Small intestine (tissue), 16 donors: ENCODE data around the gene PRKAG2. TPM values are rescaled to one million over a fixed set of nuclear protein-coding genes. Genes with fewer than 3 reads are reported as not detected.

Experiments used
- DNase-seq, 2 donors: peaks; one replicate each; pipeline versions ENCODE4 v3.0.0 to v3.0.0-alpha.2; 2013
- FAIRE-seq: peaks from 2 replicates; lab custom pipeline; 2012; peaks lifted over from hg19 to GRCh38; lab: Jason Lieb, UNC
- H3K27ac ChIP-seq, 3 donors: one replicate each; pipeline ENCODE4 v1.5.1; 2013; ENCODE audit warnings: low read length in 2 of 3, mild to moderate bottlenecking in 2 of 3, control low read depth in 1 of 3, inconsistent platforms in 1 of 3, low read depth in 1 of 3, moderate library complexity in 1 of 3
- H3K27me3 ChIP-seq, 3 donors: one replicate each; pipeline ENCODE4 v1.6.1; 2013; ENCODE audit warnings: low read length in 3 of 3, inconsistent platforms in 1 of 3; ENCODE audit not compliant: control insufficient read depth in 3 of 3, insufficient read depth in 3 of 3
- H3K36me3 ChIP-seq, 3 donors: one replicate each; pipeline ENCODE4 v1.6.1; 2013; ENCODE audit warnings: low read length in 3 of 3, inconsistent platforms in 1 of 3, low read depth in 1 of 3, mild to moderate bottlenecking in 1 of 3, moderate library complexity in 1 of 3; ENCODE audit not compliant: control insufficient read depth in 3 of 3, insufficient read depth in 2 of 3
- H3K4me1 ChIP-seq, 3 donors: one replicate each; pipeline ENCODE4 v1.6.1; 2013; ENCODE audit warnings: low read length in 2 of 3, inconsistent platforms in 1 of 3, low read depth in 1 of 3, mild to moderate bottlenecking in 1 of 3, moderate library complexity in 1 of 3; ENCODE audit not compliant: control insufficient read depth in 3 of 3, insufficient read depth in 2 of 3
- H3K4me3 ChIP-seq, 3 donors: one replicate each; pipeline ENCODE4 v1.5.1; 2013; ENCODE audit warnings: low read length in 3 of 3, control low read depth in 1 of 3, inconsistent platforms in 1 of 3, low read depth in 1 of 3, mild to moderate bottlenecking in 1 of 3, moderate library complexity in 1 of 3
- H3K9me3 ChIP-seq, 2 donors: one replicate each; pipeline ENCODE4 v1.6.1; 2013; ENCODE audit warnings: low read depth in 1 of 2, low read length in 1 of 2; ENCODE audit not compliant: control insufficient read depth in 2 of 2, insufficient read depth in 1 of 2
- WGBS, 3 donors: extraction: QIAGEN DNeasy Blood & Tissue Kit; methylation state at CpG; one replicate each; pipeline ENCODE4 v1.1.7; 2013; 5-methylcytosine and 5-hydroxymethylcytosine counted together
- long read RNA-seq, 10 donors: transcript quantifications; one replicate each; lab custom pipeline, GENCODE V29; 2026
- polyA plus RNA-seq, 4 donors: library from polyadenylated mRNA; stranded (reverse) in 3 of 4; unstranded in 1 of 4; fragments of 200-250 nt in 3 of 4; fragments of 120-200 nt in 1 of 4; gene quantifications; one replicate each; pipeline versions ENCODE4 v1.2.1 to v1.2.3, GENCODE V29; 2013
- donor health status: healthy with polysubstance abuse.
- donor health status: control.
- donor health status: control.
- donor health status: Bipolar disorder and iron deficiency.
- donor health status: healthy.

The PRKAG2 gene
- 10 to 100 TPM; 26.3 to 57.9 (median 49.4) TPM for polyA plus RNA-seq
- long read RNA-seq, donor 1, transcript PRKAG2-203 (12 exons, 2,318 nt): major isoform, 6 of 22 reads
- long read RNA-seq, donor 1, transcript PRKAG2-201 (16 exons, 3,305 nt): major isoform, 6 of 22 reads
- long read RNA-seq, donor 1, partial matches to known transcripts: 6 of 22 reads
- long read RNA-seq, donor 1, other reads (novel, unspliced or antisense): 0 of 22 reads
- long read RNA-seq, donor 2, partial matches to known transcripts: 0 of 3 reads
- long read RNA-seq, donor 2, other reads (novel, unspliced or antisense): 0 of 3 reads
- long read RNA-seq, donor 3, partial matches to known transcripts: 0 of 7 reads
- long read RNA-seq, donor 3, other reads (novel, unspliced or antisense): 0 of 7 reads
- long read RNA-seq, donor 4: 0 reads
- long read RNA-seq, donor 5: 0 reads
- long read RNA-seq, donor 6, partial matches to known transcripts: 0 of 6 reads
- long read RNA-seq, donor 6, other reads (novel, unspliced or antisense): 0 of 6 reads
- long read RNA-seq, donor 7, transcript PRKAG2-203 (12 exons, 2,318 nt): major isoform, 16 of 32 reads
- long read RNA-seq, donor 7, partial matches to known transcripts: 0 of 32 reads
- long read RNA-seq, donor 7, other reads (novel, unspliced or antisense): 10 of 32 reads
- long read RNA-seq, donor 8: 0 reads
- long read RNA-seq, donor 9, partial matches to known transcripts: 0 of 3 reads
- long read RNA-seq, donor 9, other reads (novel, unspliced or antisense): 0 of 3 reads
- long read RNA-seq, donor 10, partial matches to known transcripts: 0 of 2 reads
- long read RNA-seq, donor 10, other reads (novel, unspliced or antisense): 0 of 2 reads

- H3K27ac ChIP-seq: peak within 1 kb of the TSS; percentile 84 to 97 (median 92)
- no peaks in the 10 kb centered on the region for H3K9me3 ChIP-seq
- H3K27me3 ChIP-seq: no peaks in the 10 kb centered on the region
- peaks cover 0 to 20% (median 0%) of the 10 kb centered on the region in 3 donors for H3K36me3 ChIP-seq
- 0 to 1% (median 0%) methylated on average over 56 to 95 of the region's 95 CpGs for WGBS, 3 donors
- H3K4me3 ChIP-seq: peak within 1 kb of the TSS; percentile 65 to 95 (median 91)
- no peak for FAIRE-seq
- DNase-seq: peak; percentile 69 to 87
- H3K4me1 ChIP-seq: peaks cover 0 to 18% (median 0%) of the 10 kb centered on the region in 3 donors
These were observed at the start of gene PRKAG2 for GRCh38 chr7:151876899-151877777. Gene PRKAG2, minus strand, starts transcription at chr7:151877115. Its CDS starts 495 bp downstream, at chr7:151876620.

GRCh38 chr7:151926336-151926712, 49.4 kb upstream of the PRKAG2 start:
- no peaks in the 10 kb centered on the region for H3K9me3 ChIP-seq
- no peaks in the 10 kb centered on the region for H3K36me3 ChIP-seq
- WGBS, 3 donors: 65 to 80% (median 75%) methylated on average over 5 of the region's 5 CpGs
- DNase-seq (no peak), FAIRE-seq (no peak)
- H3K27me3 ChIP-seq: peaks cover 0 to 2% (median 0%) of the 10 kb centered on the region in 3 donors
- peaks cover 2 to 28% (median 6%) of the 10 kb centered on the region in 3 donors for H3K4me1 ChIP-seq
- H3K27ac ChIP-seq: peak overlapping the region in 1 of 3 donors; percentile 71
- H3K4me3 ChIP-seq: no peak overlapping the region

DNA sequence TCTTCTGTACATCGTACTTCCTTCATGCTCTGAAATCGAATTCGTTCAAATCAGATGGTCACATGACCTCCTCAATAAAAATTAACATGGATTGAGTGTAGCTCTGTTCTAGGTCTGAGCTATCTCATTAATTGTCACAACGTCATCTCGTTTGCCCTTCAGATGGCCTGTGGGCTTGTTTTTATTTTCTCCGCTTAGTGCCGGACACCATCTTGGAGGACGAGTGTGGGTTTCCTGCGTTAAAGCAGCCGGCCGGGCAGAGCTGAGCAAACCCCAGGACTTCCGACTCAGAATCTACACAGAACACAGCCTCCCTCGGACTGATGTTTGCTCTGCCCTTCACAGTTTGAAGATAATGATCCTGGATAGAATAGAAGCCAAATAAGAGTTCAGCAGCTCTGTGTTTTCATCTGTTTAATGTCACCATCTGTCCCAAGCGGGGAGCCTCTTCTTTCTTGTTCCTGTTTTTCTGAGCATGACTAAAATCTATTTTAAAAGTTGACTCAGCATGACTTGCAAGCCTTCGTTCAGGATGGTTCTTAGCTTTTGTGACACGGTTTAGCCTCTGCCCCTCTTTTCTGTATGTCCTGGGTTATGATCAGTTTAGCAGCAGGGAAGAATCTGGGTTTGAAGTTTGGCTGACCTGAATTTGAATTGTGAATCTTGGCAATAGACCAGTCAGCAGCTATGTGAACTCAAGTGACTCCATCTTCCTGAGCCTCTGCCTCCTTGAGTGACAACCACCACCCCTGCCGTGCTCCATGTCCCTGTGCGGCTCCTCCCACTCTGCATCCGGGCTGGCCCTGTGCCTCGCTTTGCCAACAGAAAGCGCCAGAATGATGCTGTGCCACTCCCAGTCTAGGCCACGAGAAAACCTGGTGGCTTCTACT, 48.8 kb upstream of the PRKAG2 start:
- Histone ChIP-seq H3K36me3 (no peaks in the 10 kb centered on the region), H3K4me1 (peaks cover 2 to 28% (median 6%) of the 10 kb centered on the region in 3 donors), H3K27me3 (peaks cover 0 to 2% (median 0%) of the 10 kb centered on the region in 3 donors), H3K4me3 (no peak overlapping the region), H3K27ac (peak overlapping the region in 1 of 3 donors; percentile 71), H3K9me3 (no peaks in the 10 kb centered on the region)
- WGBS, 3 donors: 45 to 51% (median 45%) methylated on average over 22 of the region's 22 CpGs
- DNase-seq (peak in 1 of 2 donors; percentile 72), FAIRE-seq (no peak)

DNA sequence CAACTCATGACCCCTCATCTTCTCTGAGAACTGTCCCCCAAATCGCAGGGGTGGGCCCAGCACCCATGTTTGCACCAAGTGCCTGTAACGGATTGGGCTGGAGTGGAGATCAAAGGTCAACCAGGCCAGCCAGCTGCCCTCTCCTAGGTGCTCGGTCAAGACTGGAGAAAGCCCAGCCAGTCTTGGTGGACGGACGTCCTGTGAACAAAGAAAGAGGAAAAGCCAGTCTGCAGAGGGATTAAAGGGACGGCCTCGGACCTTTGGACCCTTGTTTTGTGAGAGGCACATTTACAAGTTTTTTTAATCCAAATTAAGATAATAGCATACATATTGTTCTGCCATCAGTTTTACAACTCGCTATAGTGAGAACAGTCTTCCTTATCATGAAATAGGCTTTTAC, 47.6 kb upstream of the PRKAG2 start:
- peak overlapping the region in 1 of 3 donors; percentile 65 for H3K27ac ChIP-seq
- 20 to 55% (median 25%) methylated on average over 8 of the region's 8 CpGs for WGBS, 3 donors
- H3K27me3 ChIP-seq: no peaks in the 10 kb centered on the region
- FAIRE-seq (no peak), DNase-seq (peak; percentile 63 to 81)
- no peak overlapping the region for H3K4me3 ChIP-seq
- H3K9me3 ChIP-seq: no peaks in the 10 kb centered on the region
- H3K4me1 ChIP-seq: peaks cover 2 to 35% (median 6%) of the 10 kb centered on the region in 3 donors
- H3K36me3 ChIP-seq: no peaks in the 10 kb centered on the region

DNA sequence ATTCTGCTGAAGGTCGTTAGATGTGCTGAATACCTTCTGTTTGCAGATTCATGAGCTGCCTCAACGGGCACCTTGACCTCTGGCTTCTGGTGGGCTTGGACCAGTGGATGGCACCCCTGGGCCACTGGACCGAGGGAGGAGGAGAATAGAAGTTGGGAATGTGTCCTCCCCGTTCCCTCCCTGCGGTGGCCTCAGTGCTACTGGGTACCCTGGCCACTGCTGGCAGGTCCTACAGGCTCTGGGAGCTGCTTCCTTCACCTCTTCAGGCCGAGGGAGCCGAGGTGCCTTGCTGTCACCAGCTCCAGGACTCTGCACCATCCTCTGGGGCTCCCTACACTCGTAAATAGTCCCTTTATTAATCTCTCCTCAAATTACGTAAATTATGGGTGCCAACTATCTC, 47.1 kb upstream of the PRKAG2 start:
- WGBS, 3 donors: 41 to 74% (median 56%) methylated on average over 9 of the region's 9 CpGs
- Histone ChIP-seq H3K36me3 (no peaks in the 10 kb centered on the region), H3K27ac (peak overlapping the region in 1 of 3 donors; percentile 65), H3K4me3 (no peak overlapping the region), H3K4me1 (peaks cover 2 to 40% (median 6%) of the 10 kb centered on the region in 3 donors), H3K9me3 (no peaks in the 10 kb centered on the region), H3K27me3 (no peaks in the 10 kb centered on the region)
- DNase-seq (no peak), FAIRE-seq (no peak)

DNA sequence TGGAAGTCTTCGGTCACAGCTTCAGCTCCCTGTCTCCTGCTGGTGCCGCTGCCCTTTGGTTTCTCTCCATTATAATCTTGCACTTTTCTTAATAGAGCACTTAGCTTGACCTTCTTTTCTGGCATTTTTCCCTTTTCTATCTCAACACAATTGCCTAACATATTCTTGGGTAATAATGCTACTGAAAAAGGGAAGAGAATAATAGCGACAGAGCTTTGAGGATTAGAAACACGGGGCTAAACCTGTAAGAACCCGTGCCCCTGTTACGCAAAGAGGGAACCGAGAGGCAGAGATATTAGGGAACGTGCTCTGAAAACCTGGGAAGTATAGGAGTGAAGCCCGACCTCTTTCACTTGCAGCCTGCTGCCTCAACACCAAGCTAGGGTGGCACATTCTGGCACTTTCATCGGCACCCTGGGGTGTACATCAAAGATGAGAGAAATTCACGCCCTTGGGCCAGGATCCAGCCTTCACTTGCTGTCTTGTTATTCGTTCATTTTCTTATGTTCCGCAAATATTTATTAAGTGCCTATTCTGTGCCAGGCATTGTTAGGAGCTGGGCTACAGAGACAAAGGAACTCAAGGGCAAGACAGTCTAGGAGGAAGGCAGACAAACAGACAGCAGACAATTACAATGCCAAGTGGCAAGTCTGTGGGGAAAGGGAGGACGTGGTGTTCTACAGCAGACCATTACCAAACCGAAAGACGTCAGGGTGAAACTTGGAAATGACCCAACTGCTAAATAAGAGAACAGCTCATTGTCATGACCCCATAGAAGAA, 46.4 kb upstream of the PRKAG2 start:
- Histone ChIP-seq H3K27me3 (no peaks in the 10 kb centered on the region), H3K4me3 (no peak overlapping the region), H3K9me3 (no peaks in the 10 kb centered on the region), H3K27ac (peak overlapping the region in 1 of 3 donors; percentile 46), H3K36me3 (no peaks in the 10 kb centered on the region), H3K4me1 (peaks cover 4 to 44% (median 11%) of the 10 kb centered on the region in 3 donors)
- DNase-seq: no peak
- FAIRE-seq: no peak
- WGBS, 3 donors: 29 to 57% (median 33%) methylated on average over 16 of the region's 16 CpGs

DNA sequence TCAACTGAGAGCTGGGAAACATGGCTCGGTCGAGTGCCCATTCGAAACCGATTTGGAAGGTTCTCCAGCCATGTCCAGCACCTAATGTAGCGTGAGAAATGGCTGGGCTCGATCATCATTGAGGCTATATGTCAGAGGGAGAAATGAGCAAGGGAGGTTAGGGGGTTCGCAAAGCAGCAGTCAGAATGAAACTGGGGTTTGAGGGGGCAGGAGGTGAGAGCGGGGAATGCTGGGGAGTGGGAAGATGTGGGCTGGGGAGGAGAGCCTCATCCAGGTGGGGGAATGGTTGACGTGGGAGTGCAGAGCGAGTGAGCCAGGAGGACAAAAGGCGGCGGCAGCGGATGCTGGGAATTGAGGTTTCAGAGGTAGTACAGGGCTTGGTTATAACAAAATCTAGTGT, 44.5 kb upstream of the PRKAG2 start:
- no peak for FAIRE-seq
- DNase-seq: no peak
- Histone ChIP-seq H3K4me1 (peaks cover 11 to 50% (median 11%) of the 10 kb centered on the region in 3 donors), H3K27me3 (no peaks in the 10 kb centered on the region), H3K9me3 (no peaks in the 10 kb centered on the region), H3K36me3 (no peaks in the 10 kb centered on the region), H3K27ac (no peak overlapping the region), H3K4me3 (no peak overlapping the region)
- 87 to 91% (median 88%) methylated on average over 13 of the region's 13 CpGs for WGBS, 3 donors
